Measurements from ENCODE around the gene DACH1. TPM values are rescaled to one million over a fixed set of nuclear protein-coding genes. Genes with fewer than 3 reads are reported as not detected.
A peak's percentile ranks its signal among the peaks of the same experiment; 100 is the strongest.

Gene DACH1
- total RNA-seq, 1 donor from 2014 or later, result 37.1 TPM

DNA sequence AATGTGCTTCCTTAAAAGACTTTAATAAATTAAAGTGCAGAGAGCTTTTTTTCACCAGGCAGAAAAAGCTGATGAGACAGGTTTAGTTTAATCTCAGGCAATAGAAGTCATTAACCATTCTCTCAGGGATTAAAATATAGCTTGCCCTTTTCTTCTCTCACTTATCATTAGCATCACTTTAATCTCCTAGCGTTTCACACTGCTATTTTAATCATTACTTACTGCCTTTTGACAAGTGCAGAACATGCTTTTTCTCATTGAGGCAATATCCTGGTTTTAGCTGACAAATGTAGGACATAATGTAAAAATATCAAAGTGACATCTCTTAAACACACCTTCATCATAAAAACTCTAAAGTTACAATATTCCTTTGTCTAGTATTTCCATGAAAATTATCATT, 94.6 kb downstream of the DACH1 start:
- H3K27me3 Mint-ChIP-seq, result no peaks in the 10 kb centered on the region
- no peak for DNase-seq (ENCODE audit: low spot score, unreplicated experiment)
- H3K9me3 Mint-ChIP-seq (ENCODE audit: low read depth), result no peaks in the 10 kb centered on the region
- no peak overlapping the region for H3K4me3 Mint-ChIP-seq (ENCODE audit: low read depth)
- TF ChIP-seq, protein P1, sequence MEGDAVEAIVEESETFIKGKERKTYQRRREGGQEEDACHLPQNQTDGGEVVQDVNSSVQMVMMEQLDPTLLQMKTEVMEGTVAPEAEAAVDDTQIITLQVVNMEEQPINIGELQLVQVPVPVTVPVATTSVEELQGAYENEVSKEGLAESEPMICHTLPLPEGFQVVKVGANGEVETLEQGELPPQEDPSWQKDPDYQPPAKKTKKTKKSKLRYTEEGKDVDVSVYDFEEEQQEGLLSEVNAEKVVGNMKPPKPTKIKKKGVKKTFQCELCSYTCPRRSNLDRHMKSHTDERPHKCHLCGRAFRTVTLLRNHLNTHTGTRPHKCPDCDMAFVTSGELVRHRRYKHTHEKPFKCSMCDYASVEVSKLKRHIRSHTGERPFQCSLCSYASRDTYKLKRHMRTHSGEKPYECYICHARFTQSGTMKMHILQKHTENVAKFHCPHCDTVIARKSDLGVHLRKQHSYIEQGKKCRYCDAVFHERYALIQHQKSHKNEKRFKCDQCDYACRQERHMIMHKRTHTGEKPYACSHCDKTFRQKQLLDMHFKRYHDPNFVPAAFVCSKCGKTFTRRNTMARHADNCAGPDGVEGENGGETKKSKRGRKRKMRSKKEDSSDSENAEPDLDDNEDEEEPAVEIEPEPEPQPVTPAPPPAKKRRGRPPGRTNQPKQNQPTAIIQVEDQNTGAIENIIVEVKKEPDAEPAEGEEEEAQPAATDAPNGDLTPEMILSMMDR (IDR thresholded peaks at IDR 0.05; ENCODE audit: unreplicated experiment), result no peak
- no peaks in the 10 kb centered on the region for H3K36me3 Mint-ChIP-seq (ENCODE audit: insufficient read depth)
- H3K4me1 Mint-ChIP-seq (ENCODE audit: low read depth), result peaks cover 31% of the 10 kb centered on the region
- no peak overlapping the region for H3K27ac Mint-ChIP-seq

- no peak for DNase-seq (ENCODE audit: low spot score, unreplicated experiment)
- Mint-ChIP-seq H3K4me1 (ENCODE audit: low read depth) (peaks cover 32% of the 10 kb centered on the region), H3K27ac (no peak overlapping the region), H3K27me3 (no peaks in the 10 kb centered on the region), H3K4me3 (ENCODE audit: low read depth) (no peak overlapping the region), H3K9me3 (ENCODE audit: low read depth) (peaks cover 1% of the 10 kb centered on the region), H3K36me3 (ENCODE audit: insufficient read depth) (peaks cover under 1% of the 10 kb centered on the region)
- TF ChIP-seq, protein P1 (IDR thresholded peaks at IDR 0.05; ENCODE audit: unreplicated experiment), result no peak
These were observed 95.9 kb downstream of the DACH1 start for GRCh38 chr13:71771144-71771543.

- H3K27ac Mint-ChIP-seq, result peak overlapping the region; percentile 9
- H3K36me3 Mint-ChIP-seq (ENCODE audit: insufficient read depth), result peaks cover 2% of the 10 kb centered on the region
- H3K4me3 Mint-ChIP-seq (ENCODE audit: low read depth), result no peak overlapping the region
These were observed 96.3 kb downstream of the DACH1 start for GRCh38 chr13:71770710-71771109.

GRCh38 chr13:71768881-71769280, 98.1 kb downstream of the DACH1 start:
- Mint-ChIP-seq H3K4me3 (ENCODE audit: low read depth) (no peak overlapping the region), H3K9me3 (ENCODE audit: low read depth) (peaks cover 9% of the 10 kb centered on the region), H3K27me3 (no peaks in the 10 kb centered on the region), H3K27ac (no peak overlapping the region), H3K36me3 (ENCODE audit: insufficient read depth) (peaks cover 6% of the 10 kb centered on the region), H3K4me1 (ENCODE audit: low read depth) (peaks cover 36% of the 10 kb centered on the region)
- DNase-seq (ENCODE audit: low spot score, unreplicated experiment), result no peak
- TF ChIP-seq, protein P1 (IDR thresholded peaks at IDR 0.05; ENCODE audit: unreplicated experiment), result no peak

More at GRCh38 chr13:71770710-71771109, 96.3 kb downstream of the DACH1 start:
- peaks cover 32% of the 10 kb centered on the region for H3K4me1 Mint-ChIP-seq (ENCODE audit: low read depth)
- TF ChIP-seq, protein P1 (IDR thresholded peaks at IDR 0.05; ENCODE audit: unreplicated experiment), result no peak
- no peaks in the 10 kb centered on the region for H3K27me3 Mint-ChIP-seq
- no peak for DNase-seq (ENCODE audit: low spot score, unreplicated experiment)
- peaks cover 3% of the 10 kb centered on the region for H3K9me3 Mint-ChIP-seq (ENCODE audit: low read depth)

DNA sequence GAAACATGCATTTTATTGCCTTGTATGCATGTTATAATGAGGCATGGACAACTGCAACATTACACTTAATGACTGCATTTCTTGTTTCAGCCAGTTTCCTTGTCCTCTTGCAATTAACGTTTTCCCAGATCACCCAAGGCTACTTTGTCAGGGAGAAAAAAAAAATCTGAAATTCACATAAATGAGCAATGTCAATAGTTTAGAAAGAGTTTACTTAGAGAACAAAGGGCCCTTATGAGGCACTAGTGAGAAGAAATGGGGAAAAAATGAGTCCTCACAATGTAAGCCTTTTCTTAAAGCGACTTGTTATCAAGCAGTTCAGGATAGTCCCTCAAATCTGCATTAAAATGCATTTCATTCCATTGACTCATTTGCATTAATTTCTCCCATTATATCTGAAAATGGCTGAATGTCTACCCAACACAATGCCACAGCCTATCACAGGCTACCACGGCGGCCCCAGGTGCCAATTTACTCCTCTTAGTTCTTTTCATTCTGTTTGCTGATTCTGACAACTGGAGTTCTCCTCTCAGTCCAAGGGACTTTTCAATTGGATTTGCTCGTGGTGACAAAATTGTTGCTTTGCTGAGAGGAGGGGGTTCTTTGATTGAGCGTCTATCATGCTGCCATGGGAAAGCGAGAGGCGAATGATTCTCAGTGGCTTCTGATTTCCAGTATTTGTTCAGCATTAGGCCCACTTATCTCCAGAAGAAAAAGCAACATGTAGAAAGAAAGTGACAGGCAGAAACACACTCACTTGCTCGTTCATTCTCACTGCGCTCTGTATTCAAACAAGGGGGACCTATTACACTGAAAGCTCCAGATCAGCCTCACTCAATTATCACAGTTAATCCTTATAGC, 107.1 kb downstream of the DACH1 start:
- TF ChIP-seq, protein P1 (IDR thresholded peaks at IDR 0.05; ENCODE audit: unreplicated experiment), result no peak
- DNase-seq (ENCODE audit: low spot score, unreplicated experiment), result no peak
- Mint-ChIP-seq H3K27me3 (no peaks in the 10 kb centered on the region), H3K27ac (peak overlapping the region; percentile 90), H3K9me3 (ENCODE audit: low read depth) (peaks cover 3% of the 10 kb centered on the region), H3K4me3 (ENCODE audit: low read depth) (peak overlapping the region; percentile 46), H3K36me3 (ENCODE audit: insufficient read depth) (peaks cover 1% of the 10 kb centered on the region), H3K4me1 (ENCODE audit: low read depth) (peaks cover 36% of the 10 kb centered on the region)

Measured in progenitor cell of endocrine pancreas (in vitro differentiated cells).